A172 (cell line): ENCODE measurements around the gene PSMD1. TPM values are rescaled to one million over a fixed set of nuclear protein-coding genes. Genes with fewer than 3 reads are reported as not detected.
"Not testable (repeated sequence)": the region's sequence is repeated elsewhere in the genome, so short reads cannot be mapped to it uniquely, and the experiment has no call there.

Experiments
- DNase-seq: peaks from one replicate; pipeline ENCODE4 v3.0.0-alpha.2; 2015; ENCODE audit warnings: low spot score
- total RNA-seq: library from RNA; depleted of rRNA; stranded (reverse); fragments of >200 nt; shearing (Covaris generic); gene quantifications from 2 replicates; pipeline ENCODE4 v1.2.3, GENCODE V29; 2014

Gene PSMD1
- total RNA-seq, 1 experiment from 2014 or later = 259 TPM

GRCh38 chr2:231115651-231116050 is 59.0 kb downstream of the PSMD1 start:
- no peak for DNase-seq

- DNase-seq = no peak
Measured at GRCh38 chr2:231117148-231117547, 60.5 kb downstream of the PSMD1 start.

- DNase-seq = no peak
Measured at GRCh38 chr2:231117922-231118613, 61.4 kb downstream of the PSMD1 start.

GRCh38 chr2:231118614-231118942 is 61.9 kb downstream of the PSMD1 start:
- DNase-seq = no peak

- no peak for DNase-seq
Measured at GRCh38 chr2:231123362-231123898, 66.8 kb downstream of the PSMD1 start.

- no peak for DNase-seq
Measured at GRCh38 chr2:231124838-231125568, 68.3 kb downstream of the PSMD1 start, which contains the start of gene HTR2B. HTR2B (minus strand) TSS chr2:231125042; CDS start chr2:231123764, 1,278 bp downstream.

GRCh38 chr2:231126123-231126522 is 69.5 kb downstream of the PSMD1 start:
- no peak for DNase-seq

GRCh38 chr2:231127480-231127879 is 70.8 kb downstream of the PSMD1 start:
- DNase-seq = no peak

GRCh38 chr2:231127936-231128335 is 71.3 kb downstream of the PSMD1 start:
- no peak for DNase-seq

- DNase-seq = no peak
Measured at GRCh38 chr2:231128541-231128940, 71.9 kb downstream of the PSMD1 start.

GRCh38 chr2:231129216-231129615 is 72.5 kb downstream of the PSMD1 start:
- no peak for DNase-seq

- no peak for DNase-seq
Measured at GRCh38 chr2:231130336-231131056, 73.8 kb downstream of the PSMD1 start.

GRCh38 chr2:231132129-231132528 is 75.5 kb downstream of the PSMD1 start:
- DNase-seq = peak; percentile 67

GRCh38 chr2:231133365-231134099 is 76.9 kb downstream of the PSMD1 start:
- no peak for DNase-seq

GRCh38 chr2:231134910-231135655 is 78.4 kb downstream of the PSMD1 start:
- DNase-seq = no peak

- DNase-seq = no peak
Measured at GRCh38 chr2:231138699-231139098, 82.0 kb downstream of the PSMD1 start.

GRCh38 chr2:231139796-231140195 is 83.1 kb downstream of the PSMD1 start:
- no peak for DNase-seq

GRCh38 chr2:231140808-231141207 is 84.1 kb downstream of the PSMD1 start:
- not testable (repeated sequence) for DNase-seq

GRCh38 chr2:231144896-231145295 is 88.2 kb downstream of the PSMD1 start:
- no peak for DNase-seq

GRCh38 chr2:231146665-231147064 is 90.0 kb downstream of the PSMD1 start:
- DNase-seq = no peak
